ENCODE results near the gene ACTR5. TPM values are rescaled to one million over a fixed set of nuclear protein-coding genes. Genes with fewer than 3 reads are reported as not detected.
"Not testable (repeated sequence)": the region's sequence is repeated elsewhere in the genome, so short reads cannot be mapped to it uniquely, and the experiment has no call there.

Gene ACTR5
- total RNA-seq, 1 experiment from 2014 or later = 9.8 TPM

- CTCF ChIA-PET = interaction anchor here (1.0 to 3.5 kb wide), 3 partner anchors 14 to 102 kb away, joined by 3 to 40 read pairs (median 23); partner anchors contain the start of genes PPP1R16B and SLC32A1
These were observed 43.7 kb downstream of the ACTR5 start for GRCh38 chr20:38791940-38792339.

GRCh38 chr20:38794057-38794456, 45.8 kb downstream of the ACTR5 start:
- CTCF ChIA-PET, ATAC-seq: not testable (repeated sequence)
- H3K27me3 Mint-ChIP-seq (ENCODE audit: low read depth) = peaks cover 12% of the 10 kb centered on the region

More at GRCh38 chr20:38791940-38792339, 43.7 kb downstream of the ACTR5 start:
- Mint-ChIP-seq H3K4me3 (no peak overlapping the region), H3K9me3 (no peaks in the 10 kb centered on the region), H3K27ac (no peak overlapping the region), H3K36me3 (no peaks in the 10 kb centered on the region), H3K27me3 (ENCODE audit: low read depth) (peaks cover 5% of the 10 kb centered on the region; the same call in 1 of the 2 replicates), H3K4me1 (no peaks in the 10 kb centered on the region)
- POLR2A ChIA-PET = no interaction called here
- TF ChIP-seq CDX4 (CRISPR knock-in tag; IDR thresholded peaks at IDR 0.05; ENCODE audit: borderline replicate concordance) = no peak
- TF ChIP-seq ESRRA (CRISPR knock-in tag; IDR thresholded peaks at IDR 0.05; ENCODE audit: borderline replicate concordance) = no peak
- no peak for TF ChIP-seq ZBTB43 (CRISPR knock-in tag; IDR thresholded peaks at IDR 0.05)
- no peak for TF ChIP-seq E2F5 (CRISPR knock-in tag; IDR thresholded peaks at IDR 0.05)
- TF ChIP-seq E2F4 (CRISPR knock-in tag; IDR thresholded peaks at IDR 0.05; ENCODE audit: borderline replicate concordance, low read depth) = no peak
- no peak for TF ChIP-seq SP1 (CRISPR knock-in tag; conservative IDR thresholded peaks at IDR 0.05)
- TF ChIP-seq JAZF1 (CRISPR knock-in tag; IDR thresholded peaks at IDR 0.05) = no peak
- TF ChIP-seq ZSCAN18 (CRISPR knock-in tag; IDR thresholded peaks at IDR 0.05) = no peak
- no peak for TF ChIP-seq MXD4 (CRISPR knock-in tag; IDR thresholded peaks at IDR 0.05; ENCODE audit: borderline replicate concordance)
- no peak for TF ChIP-seq ZMAT4 (CRISPR knock-in tag; IDR thresholded peaks at IDR 0.05)
- no peak for TF ChIP-seq ZNF396 (CRISPR knock-in tag; IDR thresholded peaks at IDR 0.05; ENCODE audit: borderline replicate concordance)
- no peak for TF ChIP-seq ZNF281 (CRISPR knock-in tag; IDR thresholded peaks at IDR 0.05)
- no peak for TF ChIP-seq ZNF671 (CRISPR knock-in tag; IDR thresholded peaks at IDR 0.05)
- TF ChIP-seq FOXP1 (CRISPR knock-in tag; IDR thresholded peaks at IDR 0.05; ENCODE audit: borderline replicate concordance) = no peak
- no peak for DNase-seq (ENCODE audit: low spot score)
- no peak for ATAC-seq

More at GRCh38 chr20:38794057-38794456, 45.8 kb downstream of the ACTR5 start:
- H3K36me3 Mint-ChIP-seq; H3K9me3 Mint-ChIP-seq; H3K4me1 Mint-ChIP-seq; H3K27ac Mint-ChIP-seq; DNase-seq (ENCODE audit: low spot score); H3K4me3 Mint-ChIP-seq; POLR2A ChIA-PET: not testable (repeated sequence)
